SK-N-MC (cell line): ENCODE data around the gene MRFAP1L1.

Experiments used
- EZH2 ChIP-seq: fragments of 200-600 bp; sonication (generic); IDR thresholded peaks from one replicate; pipeline ENCODE4 v1.6.1; 2017; ENCODE audit warnings: antibody characterized with exemption
- POLR2AphosphoS5 ChIP-seq: IDR thresholded peaks from 2 replicates; pipeline ENCODE4 v1.6.1; 2012; ENCODE audit warnings: mild to moderate bottlenecking, low read depth, low read length, borderline replicate concordance

DNA sequence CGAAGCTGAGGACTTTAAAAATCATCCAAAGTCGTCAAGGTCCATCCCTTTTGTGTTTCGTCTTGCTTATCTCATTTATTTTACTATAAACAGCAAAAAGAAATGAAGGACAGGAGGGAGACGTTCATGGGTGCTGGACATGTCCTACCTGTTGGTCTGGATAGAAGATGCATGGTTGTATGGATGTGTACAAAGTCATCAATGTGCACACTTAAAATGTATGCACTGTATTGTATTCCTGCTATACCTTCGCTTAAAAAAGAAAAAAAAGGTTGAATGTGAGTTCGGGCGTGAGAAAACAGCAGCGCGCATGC, 6.0 kb upstream of the MRFAP1L1 start:
- TF ChIP-seq POLR2AphosphoS5 (no peak), EZH2 (no peak)
